Measurements from ENCODE around the gene CAMKK2. TPM values are rescaled to one million over a fixed set of nuclear protein-coding genes. Genes with fewer than 3 reads are reported as not detected.

Gene CAMKK2
- total RNA-seq, 1 donor from 2014 or later = 20.5 TPM

GRCh38 chr12:121239351-121240061 is 57.0 kb downstream of the CAMKK2 start:
- Mint-ChIP-seq H3K27me3 (no peaks in the 10 kb centered on the region), H3K4me3 (peak overlapping the region; percentile 75), H3K4me1 (peaks cover 30% of the 10 kb centered on the region), H3K27ac (peak overlapping the region; percentile 50), H3K9me3 (no peaks in the 10 kb centered on the region), H3K36me3 (ENCODE audit: low read depth) (peaks cover 28% of the 10 kb centered on the region)
- no peak for TF ChIP-seq CTCF (IDR thresholded peaks at IDR 0.05)
- intact Hi-C loops (cut with micrococcal nuclease) = no loop called here
- DNase-seq (no peak), ATAC-seq (ENCODE audit: low read depth) (no peak)
- ChIA-PET POLR2A (interaction anchor here (0.6 to 2.8 kb wide), 3 partner anchors 9 to 929 kb away, joined by 3 to 9 read pairs (median 3); no protein-coding TSS in a partner anchor), CTCF (interaction anchor here (0.8 kb wide), 1 partner anchor 9 kb away, joined by 4 read pairs; no protein-coding TSS in a partner anchor)

- Mint-ChIP-seq H3K27ac (peak overlapping the region; percentile 50), H3K27me3 (no peaks in the 10 kb centered on the region), H3K4me3 (no peak overlapping the region), H3K9me3 (no peaks in the 10 kb centered on the region), H3K4me1 (peaks cover 30% of the 10 kb centered on the region), H3K36me3 (ENCODE audit: low read depth) (peaks cover 29% of the 10 kb centered on the region)
- CTCF ChIA-PET = interaction anchor here (0.8 kb wide), 1 partner anchor 8 kb away, joined by 4 read pairs; no protein-coding TSS in a partner anchor
- POLR2A ChIA-PET = interaction anchor here (0.5 to 2.8 kb wide), 3 partner anchors 8 to 742 kb away, joined by 3 to 9 read pairs (median 7); no protein-coding TSS in a partner anchor
- no peak for ATAC-seq (ENCODE audit: low read depth)
- intact Hi-C loops (cut with micrococcal nuclease) = no loop called here
- no peak for TF ChIP-seq CTCF (IDR thresholded peaks at IDR 0.05)
- DNase-seq = no peak
Observed at GRCh38 chr12:121238604-121239350, 57.7 kb downstream of the CAMKK2 start.

- H3K27ac Mint-ChIP-seq = peak overlapping the region; percentile 4
- no peaks in the 10 kb centered on the region for H3K9me3 Mint-ChIP-seq
- no peak overlapping the region for H3K4me3 Mint-ChIP-seq
- ChIA-PET POLR2A (interaction anchor here (0.5 to 2.8 kb wide), 2 partner anchors 8 to 11 kb away, joined by 3 to 9 read pairs; no protein-coding TSS in a partner anchor), CTCF (no interaction called here)
- H3K4me1 Mint-ChIP-seq = peaks cover 30% of the 10 kb centered on the region
- no peak for DNase-seq
- no peaks in the 10 kb centered on the region for H3K27me3 Mint-ChIP-seq
- peaks cover 29% of the 10 kb centered on the region for H3K36me3 Mint-ChIP-seq (ENCODE audit: low read depth)
- intact Hi-C loops (cut with micrococcal nuclease) = no loop called here
- no peak for TF ChIP-seq CTCF (IDR thresholded peaks at IDR 0.05)
- ATAC-seq (ENCODE audit: low read depth) = no peak
Observed at GRCh38 chr12:121238086-121238485, 58.4 kb downstream of the CAMKK2 start.

- CTCF ChIA-PET = no interaction called here
- POLR2A ChIA-PET = no interaction called here
Observed at GRCh38 chr12:121237415-121237814, 59.1 kb downstream of the CAMKK2 start.

More at GRCh38 chr12:121237415-121237814, 59.1 kb downstream of the CAMKK2 start:
- Mint-ChIP-seq H3K27me3 (no peaks in the 10 kb centered on the region), H3K36me3 (ENCODE audit: low read depth) (peaks cover 34% of the 10 kb centered on the region), H3K9me3 (no peaks in the 10 kb centered on the region), H3K4me1 (peaks cover 30% of the 10 kb centered on the region), H3K27ac (no peak overlapping the region), H3K4me3 (no peak overlapping the region)
- TF ChIP-seq CTCF (IDR thresholded peaks at IDR 0.05) = no peak
- ATAC-seq (ENCODE audit: low read depth) = no peak
- no peak for DNase-seq
- intact Hi-C loops (cut with micrococcal nuclease) = no loop called here
